Activated CD4-positive, alpha-beta T cell treated with anti-CD3 and anti-CD28 coated beads, Interleukin-2, amount 10 ng/mL, durations not matched to agents 7 days and 5 days (primary cell): ENCODE results near the gene CDKL4. TPM values are rescaled to one million over a fixed set of nuclear protein-coding genes. Genes with fewer than 3 reads are reported as not detected.
"Not testable (repeated sequence)": the region's sequence is repeated elsewhere in the genome, so short reads cannot be mapped to it uniquely, and the experiment has no call there.

Source experiments
- CTCF ChIA-PET: fragments of 350-600 bp; sonication (Branson Sonifier 250); formaldehyde crosslinking; loops from one replicate; lab custom pipeline; 2021; ENCODE audit warnings: antibody characterized with exemption; lab: Charles Lee
- POLR2A ChIA-PET: fragments of 350-600 bp; sonication (Branson Sonifier 250); formaldehyde crosslinking; loops from one replicate; lab custom pipeline; 2021; ENCODE audit warnings: antibody characterized with exemption; lab: Charles Lee
- DNase-seq: peaks from one replicate; pipeline ENCODE4 v3.0.0-alpha.2; 2020
- H3K27ac Mint-ChIP-seq: one replicate; pipeline ENCODE4 v1.8.0; 2021; ENCODE audit warnings: mild to moderate bottlenecking, moderate library complexity, mixed read lengths
- H3K27me3 Mint-ChIP-seq: one replicate; pipeline ENCODE4 v1.8.0; 2021; ENCODE audit warnings: mixed read lengths
- H3K36me3 Mint-ChIP-seq: one replicate; pipeline ENCODE4 v1.8.0; 2021; ENCODE audit warnings: low read depth, mixed read lengths
- H3K4me1 Mint-ChIP-seq: one replicate; pipeline ENCODE4 v1.8.0; 2021; ENCODE audit warnings: mixed read lengths
- H3K4me3 Mint-ChIP-seq: one replicate; pipeline ENCODE4 v1.8.0; 2021; ENCODE audit warnings: mild to moderate bottlenecking, moderate library complexity, mixed read lengths
- H3K9me3 Mint-ChIP-seq: one replicate; pipeline ENCODE4 v1.8.0; 2021; ENCODE audit warnings: mixed read lengths
- total RNA-seq, 2 experiments: library from RNA; stranded (reverse); gene quantifications; one replicate each; pipeline ENCODE4 v1.2.3, GENCODE V29; 2021

CDKL4 gene
- total RNA-seq, 2 experiments from 2014 or later: 0.32 to 0.50 TPM

GRCh38 chr2:39197003-39197402 is 46.8 kb downstream of the CDKL4 start:
- POLR2A ChIA-PET, H3K27me3 Mint-ChIP-seq, H3K27ac Mint-ChIP-seq, H3K4me3 Mint-ChIP-seq, DNase-seq: not testable (repeated sequence)
- peaks cover 10% of the 10 kb centered on the region for H3K4me1 Mint-ChIP-seq
- H3K9me3 Mint-ChIP-seq: peaks cover 54% of the 10 kb centered on the region
- H3K36me3 Mint-ChIP-seq: peaks cover 61% of the 10 kb centered on the region
- CTCF ChIA-PET: interaction anchor here (2.0 kb wide), 1 partner anchor 8 kb away, joined by 7 read pairs; no protein-coding TSS in a partner anchor

GRCh38 chr2:39194686-39195085 is 49.1 kb downstream of the CDKL4 start:
- ChIA-PET POLR2A (no interaction called here), CTCF (interaction anchor here (0.7 to 1.1 kb wide), 3 partner anchors 12 to 26 kb away, joined by 3 read pairs; no protein-coding TSS in a partner anchor)
- DNase-seq: no peak
- Mint-ChIP-seq H3K4me1 (peaks cover 5% of the 10 kb centered on the region), H3K9me3 (peaks cover 40% of the 10 kb centered on the region), H3K36me3 (peaks cover 45% of the 10 kb centered on the region), H3K27ac (no peak overlapping the region), H3K27me3 (no peaks in the 10 kb centered on the region), H3K4me3 (no peak overlapping the region)

- Mint-ChIP-seq H3K27me3 (no peaks in the 10 kb centered on the region), H3K9me3 (peaks cover 3% of the 10 kb centered on the region), H3K27ac (no peak overlapping the region), H3K4me1 (peaks cover 19% of the 10 kb centered on the region), H3K36me3 (peaks cover 8% of the 10 kb centered on the region), H3K4me3 (no peak overlapping the region)
- no peak for DNase-seq
- CTCF ChIA-PET: interaction anchor here (1.3 to 2.1 kb wide), 4 partner anchors 10 to 56 kb away, joined by 3 to 5 read pairs (median 4); no protein-coding TSS in a partner anchor
- POLR2A ChIA-PET: no interaction called here
Measured at GRCh38 chr2:39188960-39189494, 54.7 kb downstream of the CDKL4 start.

- H3K27ac Mint-ChIP-seq: no peak overlapping the region
- H3K9me3 Mint-ChIP-seq: peaks cover 3% of the 10 kb centered on the region
- no peaks in the 10 kb centered on the region for H3K27me3 Mint-ChIP-seq
- no peak for DNase-seq
- H3K4me3 Mint-ChIP-seq: no peak overlapping the region
- CTCF ChIA-PET: interaction anchor here (1.1 to 1.6 kb wide), 3 partner anchors 8 to 12 kb away, joined by 3 read pairs; no protein-coding TSS in a partner anchor
- peaks cover 6% of the 10 kb centered on the region for H3K4me1 Mint-ChIP-seq
- H3K36me3 Mint-ChIP-seq: peaks cover 6% of the 10 kb centered on the region
- POLR2A ChIA-PET: no interaction called here
Measured at GRCh38 chr2:39183673-39184072, 60.1 kb downstream of the CDKL4 start.

GRCh38 chr2:39181297-39181696 is 62.5 kb downstream of the CDKL4 start:
- Mint-ChIP-seq H3K27me3 (peaks cover 2% of the 10 kb centered on the region), H3K36me3 (peaks cover 7% of the 10 kb centered on the region), H3K27ac (no peak overlapping the region), H3K4me1 (peaks cover 2% of the 10 kb centered on the region), H3K9me3 (peaks cover 1% of the 10 kb centered on the region), H3K4me3 (no peak overlapping the region)
- POLR2A ChIA-PET: no interaction called here
- CTCF ChIA-PET: interaction anchor here (0.6 kb wide), 1 partner anchor 11 kb away, joined by 3 read pairs; no protein-coding TSS in a partner anchor
- no peak for DNase-seq

GRCh38 chr2:39179974-39180960 is 63.5 kb downstream of the CDKL4 start:
- Mint-ChIP-seq H3K9me3 (no peaks in the 10 kb centered on the region), H3K4me3 (no peak overlapping the region), H3K36me3 (peaks cover 5% of the 10 kb centered on the region), H3K27ac (no peak overlapping the region), H3K27me3 (peaks cover 2% of the 10 kb centered on the region), H3K4me1 (no peaks in the 10 kb centered on the region)
- ChIA-PET CTCF (interaction anchor here (0.6 kb wide), 1 partner anchor 15 kb away, joined by 3 read pairs; no protein-coding TSS in a partner anchor), POLR2A (no interaction called here)
- DNase-seq: no peak

- DNase-seq: no peak
- ChIA-PET CTCF (interaction anchor here (1.0 kb wide), 1 partner anchor 17 kb away, joined by 3 read pairs; no protein-coding TSS in a partner anchor), POLR2A (no interaction called here)
- Mint-ChIP-seq H3K4me1 (no peaks in the 10 kb centered on the region), H3K4me3 (no peak overlapping the region), H3K27me3 (peaks cover 2% of the 10 kb centered on the region), H3K9me3 (no peaks in the 10 kb centered on the region), H3K27ac (no peak overlapping the region), H3K36me3 (peaks cover 5% of the 10 kb centered on the region)
Measured at GRCh38 chr2:39178756-39179155, 65.0 kb downstream of the CDKL4 start.

GRCh38 chr2:39176997-39177396 is 66.8 kb downstream of the CDKL4 start:
- Mint-ChIP-seq H3K27me3 (peaks cover 2% of the 10 kb centered on the region), H3K9me3 (no peaks in the 10 kb centered on the region), H3K4me3 (no peak overlapping the region), H3K4me1 (peaks cover 2% of the 10 kb centered on the region), H3K36me3 (peaks cover 2% of the 10 kb centered on the region), H3K27ac (no peak overlapping the region)
- no peak for DNase-seq
- ChIA-PET CTCF (interaction anchor here (0.6 to 1.6 kb wide), 6 partner anchors 12 to 52 kb away, joined by 3 to 4 read pairs (median 3); no protein-coding TSS in a partner anchor), POLR2A (interaction anchor here (0.6 kb wide), 1 partner anchor 56 kb away, joined by 5 read pairs; no protein-coding TSS in a partner anchor)

- Mint-ChIP-seq H3K4me3 (no peak overlapping the region), H3K27me3 (peaks cover 2% of the 10 kb centered on the region), H3K4me1 (peaks cover 10% of the 10 kb centered on the region), H3K27ac (no peak overlapping the region), H3K36me3 (peaks cover 4% of the 10 kb centered on the region), H3K9me3 (no peaks in the 10 kb centered on the region)
- CTCF ChIA-PET: interaction anchor here (0.6 to 1.6 kb wide), 5 partner anchors 9 to 106 kb away, joined by 3 to 6 read pairs (median 3); no protein-coding TSS in a partner anchor
- DNase-seq: no peak
- POLR2A ChIA-PET: interaction anchor here (0.7 kb wide), 1 partner anchor 11 kb away, joined by 4 read pairs; no protein-coding TSS in a partner anchor
Measured at GRCh38 chr2:39175026-39175812, 68.6 kb downstream of the CDKL4 start.

- Mint-ChIP-seq H3K4me1 (peaks cover 15% of the 10 kb centered on the region), H3K36me3 (peaks cover 4% of the 10 kb centered on the region), H3K27ac (no peak overlapping the region), H3K27me3 (peaks cover 2% of the 10 kb centered on the region), H3K9me3 (no peaks in the 10 kb centered on the region), H3K4me3 (no peak overlapping the region)
- ChIA-PET CTCF (interaction anchor here (0.9 to 1.6 kb wide), 4 partner anchors 10 to 107 kb away, joined by 3 to 6 read pairs (median 3); no protein-coding TSS in a partner anchor), POLR2A (no interaction called here)
- no peak for DNase-seq
Measured at GRCh38 chr2:39174022-39174421, 69.7 kb downstream of the CDKL4 start.

- POLR2A ChIA-PET, H3K9me3 Mint-ChIP-seq, DNase-seq, H3K36me3 Mint-ChIP-seq, H3K27ac Mint-ChIP-seq, H3K27me3 Mint-ChIP-seq, H3K4me3 Mint-ChIP-seq: not testable (repeated sequence)
- CTCF ChIA-PET: interaction anchor here (1.4 kb wide), 1 partner anchor 12 kb away, joined by 3 read pairs; no protein-coding TSS in a partner anchor
- H3K4me1 Mint-ChIP-seq: peaks cover 16% of the 10 kb centered on the region
Measured at GRCh38 chr2:39172047-39172706, 71.6 kb downstream of the CDKL4 start.
